HepG2 (cell line): Measurements from ENCODE around the gene FGFR1OP2. TPM values are rescaled to one million over a fixed set of nuclear protein-coding genes. Genes with fewer than 3 reads are reported as not detected.

Source experiments
- ETV5 ChIP-seq: IDR thresholded peaks from 2 replicates; pipeline ENCODE4 v1.6.1; 2018; ENCODE audit warnings: missing biosample characterization, missing genetic modification reagents, inconsistent platforms, borderline replicate concordance
- HNF4G ChIP-seq, 2 experiments: sonication (generic) in 1 of 2; formaldehyde crosslinking in 1 of 2; IDR thresholded peaks; 2 replicates each; pipeline versions ENCODE4 v1.4.0 to v1.6.1; 2011 to 2020; ENCODE audit warnings: borderline replicate concordance in 2 of 2, low read depth in 2 of 2, mild to moderate bottlenecking in 2 of 2, low read length in 1 of 2, missing genetic modification reagents in 1 of 2, moderate library complexity in 1 of 2
- KMT2B ChIP-seq: IDR thresholded peaks from 2 replicates; pipeline ENCODE4 v1.6.1; 2016; ENCODE audit warnings: missing genetic modification reagents, missing compliant biosample characterization
- MTA1 ChIP-seq: sonication (generic); formaldehyde crosslinking; IDR thresholded peaks from 2 replicates; pipeline ENCODE4 v1.4.0; 2020; ENCODE audit warnings: missing genetic modification reagents, mild to moderate bottlenecking, borderline replicate concordance
- MTF2 ChIP-seq: sonication (generic); formaldehyde crosslinking; IDR thresholded peaks from 2 replicates; pipeline ENCODE4 v1.5.0; 2020; ENCODE audit warnings: missing genetic modification reagents, borderline replicate concordance
- MXD4 ChIP-seq: IDR thresholded peaks from 2 replicates; pipeline ENCODE4 v1.6.1; 2016; ENCODE audit warnings: mild to moderate bottlenecking, missing biosample characterization, missing genetic modification reagents
- STAT5B ChIP-seq: sonication (generic); formaldehyde crosslinking; IDR thresholded peaks from 2 replicates; pipeline ENCODE4 v1.4.0; 2020; ENCODE audit warnings: missing genetic modification reagents
- TAF1 ChIP-seq: sonication (generic); formaldehyde crosslinking; IDR thresholded peaks from 2 replicates; pipeline ENCODE4 v1.4.0; 2020; ENCODE audit warnings: missing genetic modification reagents
- ZBTB20 ChIP-seq: sonication (generic); formaldehyde crosslinking; IDR thresholded peaks from 2 replicates; pipeline ENCODE4 v1.8.1; 2023; ENCODE audit warnings: missing genetic modification reagents, low read depth, mild to moderate bottlenecking, borderline replicate concordance
- ZNF333 ChIP-seq: sonication (generic); formaldehyde crosslinking; IDR thresholded peaks from 2 replicates; pipeline ENCODE4 v1.4.0; 2020; ENCODE audit warnings: mild to moderate bottlenecking, missing genetic modification reagents, borderline replicate concordance
- ZNF430 ChIP-seq: sonication (generic); formaldehyde crosslinking; IDR thresholded peaks from 2 replicates; pipeline ENCODE4 v1.9.0; 2021; ENCODE audit warnings: mild to moderate bottlenecking, missing genetic modification reagents
- ZNF75D ChIP-seq: sonication (generic); formaldehyde crosslinking; IDR thresholded peaks from 2 replicates; pipeline ENCODE4 v1.8.1; 2023; ENCODE audit warnings: missing genetic modification reagents, mild to moderate bottlenecking, borderline replicate concordance
- ZNF781 ChIP-seq: sonication (generic); formaldehyde crosslinking; IDR thresholded peaks from 2 replicates; pipeline ENCODE4 v1.5.1; 2020; ENCODE audit warnings: borderline replicate concordance, mild to moderate bottlenecking, missing genetic modification reagents; ENCODE audit errors: not compliant biosample characterization
- polyA plus RNA-seq, 8 experiments: library from polyadenylated mRNA; depleted of rRNA in 3 of 8; stranded (reverse) in 7 of 8; unstranded in 1 of 8; fragments of >200 nt; fragmentation: Illumina TruSeq in 4 of 8; extraction: Trizol in 4 of 8; gene quantifications; 2 replicates each; pipeline versions ENCODE4 v1.2.1 to v1.2.3, GENCODE V29; 2011 to 2016; ENCODE audit warnings: low read depth in 4 of 8, missing spikeins in 1 of 8, mixed read lengths in 1 of 8; ENCODE audit not compliant: insufficient read depth in 1 of 8
- total RNA-seq, 5 experiments: library from RNA; depleted of rRNA; stranded (reverse); fragments of >200 nt; fragmentation: Illumina TruSeq; extraction: Trizol; gene quantifications; 2 replicates each; pipeline ENCODE4 v1.2.3, GENCODE V29; 2016; ENCODE audit warnings: low read depth in 1 of 5
- TF ChIP-seq, protein P1 (sequence below): sonication (generic); formaldehyde crosslinking; IDR thresholded peaks from 2 replicates; pipeline ENCODE4 v1.5.0; 2020; ENCODE audit warnings: missing genetic modification reagents
- TF ChIP-seq, protein P2 (sequence below): sonication (generic); formaldehyde crosslinking; IDR thresholded peaks from 2 replicates; pipeline ENCODE4 v1.4.0; 2020; ENCODE audit warnings: mild to moderate bottlenecking, missing genetic modification reagents
- TF ChIP-seq, protein P3 (sequence below): sonication (generic); formaldehyde crosslinking; IDR thresholded peaks from 2 replicates; pipeline ENCODE4 v1.4.0; 2020; ENCODE audit warnings: missing genetic modification reagents
- TF ChIP-seq, protein P4 (sequence below): sonication (generic); formaldehyde crosslinking; IDR thresholded peaks from 2 replicates; pipeline ENCODE4 v1.4.0; 2020; ENCODE audit warnings: mild to moderate bottlenecking, missing genetic modification reagents

Gene FGFR1OP2
- total and polyA plus RNA-seq, 2 of the 13 experiments (the other 11 are each of a cell fraction or from before 2014, with no cell fraction given) = 18.3 to 38.1 TPM

DNA sequence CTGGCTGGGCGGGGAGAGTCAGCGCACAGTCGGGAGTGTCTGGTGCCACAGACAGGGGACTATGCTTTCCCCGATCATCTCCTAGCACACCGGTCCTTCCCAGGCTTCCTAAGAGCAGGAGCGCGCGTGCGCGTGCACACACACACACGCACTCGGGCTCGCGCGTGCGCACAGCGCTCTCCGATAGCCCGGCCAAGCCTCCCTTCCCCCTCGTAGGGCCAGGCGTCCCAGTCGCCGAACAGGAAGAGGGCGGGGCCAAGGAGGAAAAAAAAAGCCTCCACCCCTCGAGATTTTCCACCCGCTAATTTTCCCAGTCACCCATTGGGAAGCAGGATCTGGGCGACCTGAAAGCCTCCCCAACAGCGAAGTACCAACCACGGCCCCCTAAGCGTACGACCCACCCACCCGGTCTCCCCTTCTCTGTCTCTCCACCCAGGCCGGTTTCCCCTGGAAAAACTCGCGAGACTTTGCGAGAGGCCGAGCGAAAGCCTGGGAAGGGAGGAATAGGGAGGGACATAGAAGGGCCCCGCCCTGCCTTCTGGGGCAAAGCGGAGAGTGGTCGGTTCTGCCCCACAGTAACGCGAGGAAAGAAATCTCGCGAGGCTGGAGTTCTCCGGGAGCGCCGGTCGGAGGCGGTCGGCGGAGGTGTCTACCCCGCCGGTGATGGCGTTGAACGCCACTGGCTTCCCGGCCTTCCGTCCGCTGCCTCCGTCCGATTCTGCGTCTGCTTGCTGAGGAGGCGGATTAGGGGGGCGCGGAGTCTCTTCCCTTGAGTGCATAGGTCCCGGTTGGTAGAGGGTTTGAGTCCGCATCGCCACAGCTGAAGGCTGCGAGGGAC is at the start of gene FGFR1OP2, which contains the start of gene INTS13 (continued):
- TF ChIP-seq, protein P1, sequence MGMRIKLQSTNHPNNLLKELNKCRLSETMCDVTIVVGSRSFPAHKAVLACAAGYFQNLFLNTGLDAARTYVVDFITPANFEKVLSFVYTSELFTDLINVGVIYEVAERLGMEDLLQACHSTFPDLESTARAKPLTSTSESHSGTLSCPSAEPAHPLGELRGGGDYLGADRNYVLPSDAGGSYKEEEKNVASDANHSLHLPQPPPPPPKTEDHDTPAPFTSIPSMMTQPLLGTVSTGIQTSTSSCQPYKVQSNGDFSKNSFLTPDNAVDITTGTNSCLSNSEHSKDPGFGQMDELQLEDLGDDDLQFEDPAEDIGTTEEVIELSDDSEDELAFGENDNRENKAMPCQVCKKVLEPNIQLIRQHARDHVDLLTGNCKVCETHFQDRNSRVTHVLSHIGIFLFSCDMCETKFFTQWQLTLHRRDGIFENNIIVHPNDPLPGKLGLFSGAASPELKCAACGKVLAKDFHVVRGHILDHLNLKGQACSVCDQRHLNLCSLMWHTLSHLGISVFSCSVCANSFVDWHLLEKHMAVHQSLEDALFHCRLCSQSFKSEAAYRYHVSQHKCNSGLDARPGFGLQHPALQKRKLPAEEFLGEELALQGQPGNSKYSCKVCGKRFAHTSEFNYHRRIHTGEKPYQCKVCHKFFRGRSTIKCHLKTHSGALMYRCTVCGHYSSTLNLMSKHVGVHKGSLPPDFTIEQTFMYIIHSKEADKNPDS (CRISPR knock-in tag) = no peak
- TF ChIP-seq ZNF781 (peak; percentile 66), MTA1 (no peak), STAT5B (CRISPR knock-in tag) (no peak; the same call in 1 of the 2 replicates), TAF1 (CRISPR knock-in tag) (peak; percentile 79), ZNF430 (CRISPR knock-in tag) (peak; percentile 58; the same call in 1 of the 2 replicates), ZNF75D (CRISPR knock-in tag) (no peak), ZBTB20 (CRISPR knock-in tag) (0 out of 2 replicates have a peak, but pooled peaks have one; percentile 51), ZNF333 (CRISPR knock-in tag) (no peak), HNF4G (IDR thresholded peaks at IDR 0.05; ENCODE audit: borderline replicate concordance, low read depth, low read length) (no peak), HNF4G (CRISPR knock-in tag; IDR thresholded peaks at IDR 0.05; ENCODE audit: borderline replicate concordance, low read depth) (no peak), MTF2 (no peak), MXD4 (CRISPR knock-in tag) (peak; percentile 29; the same call in 1 of the 2 replicates), ETV5 (CRISPR knock-in tag) (peak; percentile 26), KMT2B (peak; percentile 89)
- TF ChIP-seq, protein P2, sequence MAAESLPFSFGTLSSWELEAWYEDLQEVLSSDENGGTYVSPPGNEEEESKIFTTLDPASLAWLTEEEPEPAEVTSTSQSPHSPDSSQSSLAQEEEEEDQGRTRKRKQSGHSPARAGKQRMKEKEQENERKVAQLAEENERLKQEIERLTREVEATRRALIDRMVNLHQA = no peak
- TF ChIP-seq, protein P3, sequence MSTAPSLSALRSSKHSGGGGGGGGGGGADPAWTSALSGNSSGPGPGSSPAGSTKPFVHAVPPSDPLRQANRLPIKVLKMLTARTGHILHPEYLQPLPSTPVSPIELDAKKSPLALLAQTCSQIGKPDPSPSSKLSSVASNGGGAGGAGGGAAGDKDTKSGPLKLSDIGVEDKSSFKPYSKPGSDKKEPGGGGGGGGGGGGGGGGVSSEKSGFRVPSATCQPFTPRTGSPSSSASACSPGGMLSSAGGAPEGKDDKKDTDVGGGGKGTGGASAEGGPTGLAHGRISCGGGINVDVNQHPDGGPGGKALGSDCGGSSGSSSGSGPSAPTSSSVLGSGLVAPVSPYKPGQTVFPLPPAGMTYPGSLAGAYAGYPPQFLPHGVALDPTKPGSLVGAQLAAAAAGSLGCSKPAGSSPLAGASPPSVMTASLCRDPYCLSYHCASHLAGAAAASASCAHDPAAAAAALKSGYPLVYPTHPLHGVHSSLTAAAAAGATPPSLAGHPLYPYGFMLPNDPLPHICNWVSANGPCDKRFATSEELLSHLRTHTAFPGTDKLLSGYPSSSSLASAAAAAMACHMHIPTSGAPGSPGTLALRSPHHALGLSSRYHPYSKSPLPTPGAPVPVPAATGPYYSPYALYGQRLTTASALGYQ (CRISPR knock-in tag) = 0 out of 2 replicates have a peak, but pooled peaks have one; percentile 23
- TF ChIP-seq, protein P4, sequence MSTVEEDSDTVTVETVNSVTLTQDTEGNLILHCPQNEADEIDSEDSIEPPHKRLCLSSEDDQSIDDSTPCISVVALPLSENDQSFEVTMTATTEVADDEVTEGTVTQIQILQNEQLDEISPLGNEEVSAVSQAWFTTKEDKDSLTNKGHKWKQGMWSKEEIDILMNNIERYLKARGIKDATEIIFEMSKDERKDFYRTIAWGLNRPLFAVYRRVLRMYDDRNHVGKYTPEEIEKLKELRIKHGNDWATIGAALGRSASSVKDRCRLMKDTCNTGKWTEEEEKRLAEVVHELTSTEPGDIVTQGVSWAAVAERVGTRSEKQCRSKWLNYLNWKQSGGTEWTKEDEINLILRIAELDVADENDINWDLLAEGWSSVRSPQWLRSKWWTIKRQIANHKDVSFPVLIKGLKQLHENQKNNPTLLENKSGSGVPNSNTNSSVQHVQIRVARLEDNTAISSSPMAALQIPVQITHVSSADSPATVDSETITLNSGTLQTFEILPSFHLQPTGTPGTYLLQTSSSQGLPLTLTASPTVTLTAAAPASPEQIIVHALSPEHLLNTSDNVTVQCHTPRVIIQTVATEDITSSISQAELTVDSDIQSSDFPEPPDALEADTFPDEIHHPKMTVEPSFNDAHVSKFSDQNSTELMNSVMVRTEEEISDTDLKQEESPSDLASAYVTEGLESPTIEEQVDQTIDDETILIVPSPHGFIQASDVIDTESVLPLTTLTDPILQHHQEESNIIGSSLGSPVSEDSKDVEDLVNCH (CRISPR knock-in tag) = no peak
